GM19240 (cell line): ENCODE measurements around the gene PTPRH.

ENCODE experiments used
- DNase-seq: peaks from one replicate; pipeline ENCODE4 v3.0.0; 2011; ENCODE audit warnings: low spot score; ENCODE audit not compliant: insufficient read length

Gene PTPRH

GRCh38 chr19:55132453-55133129 lies 76.7 kb downstream of the PTPRH start:
- no peak for DNase-seq

GRCh38 chr19:55131421-55131820 lies 77.9 kb downstream of the PTPRH start:
- DNase-seq: no peak
